GM12878 (cell line): ENCODE data around the gene PPM1N.

Source experiments
- CBFB ChIP-seq: IDR thresholded peaks from 2 replicates; pipeline ENCODE4 v1.6.1; 2016; ENCODE audit warnings: antibody characterized with exemption, low read depth
- CTCF ChIP-seq, 3 experiments: IDR thresholded peaks in 2 of 3; conservative IDR thresholded peaks in 1 of 3; 2 replicates each; pipeline ENCODE4 v1.5.1; 2011; ENCODE audit warnings: low read depth in 3 of 3, low read length in 3 of 3, mild to moderate bottlenecking in 3 of 3, control low read depth in 2 of 3, moderate library complexity in 2 of 3, inconsistent platforms in 1 of 3, mixed read lengths in 1 of 3; ENCODE audit not compliant: control insufficient read depth in 2 of 3, insufficient read depth in 1 of 3; ENCODE audit errors: extremely low read depth in 1 of 3
- EP300 ChIP-seq, 2 experiments: fragments of 150-350 bp in 1 of 2; IDR thresholded peaks; 2 replicates each; pipeline ENCODE4 v1.6.1; 2011 to 2012; ENCODE audit warnings: low read depth in 2 of 2, low read length in 2 of 2, borderline replicate concordance in 1 of 2, improper control_type of control experiment in 1 of 2, inconsistent platforms in 1 of 2; ENCODE audit not compliant: control insufficient read depth in 1 of 2
- POLR2A ChIP-seq: IDR thresholded peaks from 2 replicates; pipeline ENCODE4 v1.6.1; 2011; ENCODE audit warnings: low read depth, mild to moderate bottlenecking, low read length
- TAF1 ChIP-seq: IDR thresholded peaks from 2 replicates; pipeline ENCODE4 v1.6.1; 2011; ENCODE audit warnings: mild to moderate bottlenecking, low read depth, low read length, borderline replicate concordance
- USF2 ChIP-seq: IDR thresholded peaks from 2 replicates; pipeline ENCODE4 v1.6.1; 2011; ENCODE audit warnings: low read depth, low read length, improper control_type of control experiment, borderline replicate concordance
- YY1 ChIP-seq: IDR thresholded peaks from 2 replicates; pipeline ENCODE4 v1.6.1; 2011; ENCODE audit warnings: low read depth, mild to moderate bottlenecking, low read length

- TF ChIP-seq CTCF (IDR thresholded peaks at IDR 0.05 in 2 of 3, conservative IDR thresholded peaks at IDR 0.05 in 1 of 3; ENCODE audit: control insufficient read depth in 2 of 3, extremely low read depth in 1 of 3, insufficient read depth in 1 of 3, low read depth in 3 of 3, low read length in 3 of 3), result no peak
- no peak for TF ChIP-seq CBFB
- TF ChIP-seq TAF1, result no peak
- TF ChIP-seq POLR2A, result no peak
- no peak for TF ChIP-seq USF2
- TF ChIP-seq EP300 (IDR thresholded peaks at IDR 0.05; ENCODE audit: borderline replicate concordance in 1 of 2, control insufficient read depth in 1 of 2, low read depth in 2 of 2, low read length in 2 of 2), result no peak
- TF ChIP-seq YY1, result no peak
Measured at GRCh38 chr19:45477713-45478453, 20.4 kb upstream of the PPM1N start.
